ENCODE results near the gene TMEM156.

GRCh38 chr4:38923746-38924145 is 108.5 kb downstream of the TMEM156 start:
- TF ChIP-seq POLR2AphosphoS5 (IDR thresholded peaks at IDR 0.05; ENCODE audit: low read depth) (no peak), ETS1 (IDR thresholded peaks at IDR 0.05) (no peak), CTCF (conservative IDR thresholded peaks at IDR 0.05; ENCODE audit: low read depth in 2 of 2) (no peak), EZH2phosphoT487 (IDR thresholded peaks at IDR 0.05; ENCODE audit: unreplicated experiment) (no peak), EZH2 (IDR thresholded peaks at IDR 0.05; ENCODE audit: low read depth, unreplicated experiment) (no peak)
